22Rv1 (cell line): ENCODE measurements around the gene CAPN8.
A peak's percentile ranks its signal among the peaks of the same experiment; 100 is the strongest.

Experiments used
- CTCF ChIP-seq: fragments of 450-650 bp; IDR thresholded peaks from 2 replicates; pipeline ENCODE4 v1.5.1; 2017; ENCODE audit warnings: mild to moderate bottlenecking
- ZFX ChIP-seq: fragments of 450-650 bp; IDR thresholded peaks from 2 replicates; pipeline ENCODE4 v1.6.1; 2017; ENCODE audit warnings: antibody characterized with exemption, borderline replicate concordance

DNA sequence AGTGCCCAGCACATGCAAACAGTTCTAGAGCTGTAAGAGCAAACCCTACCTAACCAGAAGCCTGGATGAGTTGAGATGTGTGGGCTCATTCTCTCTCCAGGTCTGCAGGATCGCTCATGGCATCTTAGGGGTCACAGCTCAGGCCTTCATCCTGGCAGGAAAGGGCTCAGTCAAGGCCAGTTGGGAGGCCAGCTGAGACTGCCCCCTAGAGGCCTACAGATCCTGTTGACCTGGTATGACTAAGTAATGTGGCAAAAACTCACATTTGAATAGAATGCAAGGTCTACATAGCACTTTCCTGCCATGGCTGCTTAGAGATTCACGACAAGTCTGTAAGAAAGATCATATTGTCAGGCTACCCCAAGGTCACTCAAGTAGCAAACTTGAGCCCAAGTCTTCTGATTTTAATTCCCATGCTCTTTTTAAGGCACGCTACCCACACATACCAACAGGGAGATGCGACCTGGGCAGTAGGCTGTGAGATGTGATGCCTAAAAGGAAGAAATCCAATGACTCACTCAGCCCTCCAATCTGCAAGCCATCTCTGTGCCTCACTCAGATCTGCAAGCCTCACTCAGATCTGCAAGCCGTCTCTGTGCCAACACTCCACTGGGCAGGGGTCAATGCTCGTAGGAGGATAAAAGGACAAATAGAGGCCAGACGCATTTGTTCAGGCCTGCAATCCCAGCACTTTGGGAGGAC is 5.1 kb upstream of the CAPN8 start:
- TF ChIP-seq CTCF (peak; percentile 71), ZFX (no peak)
